Mesodermal cell (in vitro differentiated cells): ENCODE results near the gene NPIPB6.

Experiments used
- H3K27ac ChIP-seq: 2 replicates; pipeline ENCODE4 v1.7.0; 2013; ENCODE audit warnings: mild to moderate bottlenecking, low read depth, low read length, moderate library complexity; ENCODE audit not compliant: severe bottlenecking
- H3K36me3 ChIP-seq: 2 replicates; pipeline ENCODE4 v1.7.1; 2013; ENCODE audit warnings: mild to moderate bottlenecking, low read length, moderate library complexity; ENCODE audit not compliant: control insufficient read depth, insufficient read depth
- H3K4me1 ChIP-seq: one replicate; pipeline ENCODE4 v1.7.1; 2013; ENCODE audit warnings: mild to moderate bottlenecking, low read length; ENCODE audit not compliant: insufficient read depth, control insufficient read depth, poor library complexity, severe bottlenecking
- H3K4me3 ChIP-seq: 2 replicates; pipeline ENCODE4 v1.7.0; 2013; ENCODE audit warnings: low read length, control low read depth, mild to moderate bottlenecking; ENCODE audit not compliant: insufficient read depth, poor library complexity, severe bottlenecking; ENCODE audit errors: extremely low read depth
- H3K9me3 ChIP-seq: 2 replicates; pipeline ENCODE4 v1.7.1; 2013; ENCODE audit warnings: mild to moderate bottlenecking, low read length, moderate library complexity; ENCODE audit not compliant: control insufficient read depth
- WGBS, 2 experiments: methylation state at CpG; one replicate each; pipeline ENCODE4 v1.1.5; 2013; ENCODE audit warnings: missing lambda C conversion rate in 2 of 2; ENCODE audit not compliant: insufficient coverage in 2 of 2; 5-methylcytosine and 5-hydroxymethylcytosine counted together

NPIPB6 gene

GRCh38 chr16:28311413-28311812 is 51.9 kb downstream of the NPIPB6 start:
- WGBS, 2 experiments: 88% methylated on average over 2 to 3 of the region's 4 CpGs
- H3K4me1 ChIP-seq: no peaks in the 10 kb centered on the region
- H3K4me3 ChIP-seq: no peak overlapping the region
- H3K27ac ChIP-seq: no peak overlapping the region
- H3K36me3 ChIP-seq: no peaks in the 10 kb centered on the region
- no peaks in the 10 kb centered on the region for H3K9me3 ChIP-seq

GRCh38 chr16:28310796-28311195 is 52.5 kb downstream of the NPIPB6 start:
- Histone ChIP-seq H3K4me3 (no peak overlapping the region), H3K9me3 (no peaks in the 10 kb centered on the region), H3K4me1 (no peaks in the 10 kb centered on the region), H3K36me3 (no peaks in the 10 kb centered on the region), H3K27ac (no peak overlapping the region)
- 91 to 95% methylated on average over 8 to 11 of the region's 11 CpGs for WGBS, 2 experiments

GRCh38 chr16:28309811-28310311 is 53.4 kb downstream of the NPIPB6 start:
- H3K4me3 ChIP-seq: no peak overlapping the region
- no peaks in the 10 kb centered on the region for H3K36me3 ChIP-seq
- no peak overlapping the region for H3K27ac ChIP-seq
- H3K9me3 ChIP-seq: no peaks in the 10 kb centered on the region
- 93 to 96% methylated on average over 16 to 19 of the region's 20 CpGs for WGBS, 2 experiments
- H3K4me1 ChIP-seq: no peaks in the 10 kb centered on the region

- Histone ChIP-seq H3K4me1 (no peaks in the 10 kb centered on the region), H3K9me3 (no peaks in the 10 kb centered on the region), H3K27ac (no peak overlapping the region), H3K4me3 (no peak overlapping the region), H3K36me3 (no peaks in the 10 kb centered on the region)
- WGBS, 2 experiments: 92 to 94% methylated on average over 11 to 12 of the region's 14 CpGs
These were observed 54.3 kb downstream of the NPIPB6 start for GRCh38 chr16:28308794-28309584.

- no peaks in the 10 kb centered on the region for H3K9me3 ChIP-seq
- H3K27ac ChIP-seq: no peak overlapping the region
- WGBS, 2 experiments: 88 to 100% methylated on average over 2 to 3 of the region's 5 CpGs
- no peaks in the 10 kb centered on the region for H3K4me1 ChIP-seq
- H3K4me3 ChIP-seq: no peak overlapping the region
- H3K36me3 ChIP-seq: peaks cover 3% of the 10 kb centered on the region
These were observed 55.4 kb downstream of the NPIPB6 start for GRCh38 chr16:28307936-28308335.

- WGBS, 2 experiments: 91 to 92% methylated on average over 5 to 6 of the region's 8 CpGs
- H3K9me3 ChIP-seq: no peaks in the 10 kb centered on the region
- no peaks in the 10 kb centered on the region for H3K4me1 ChIP-seq
- H3K4me3 ChIP-seq: no peak overlapping the region
- no peak overlapping the region for H3K27ac ChIP-seq
- H3K36me3 ChIP-seq: peaks cover 5% of the 10 kb centered on the region
These were observed 59.1 kb downstream of the NPIPB6 start for GRCh38 chr16:28304214-28304613.

GRCh38 chr16:28303132-28303531 is 60.2 kb downstream of the NPIPB6 start:
- H3K4me3 ChIP-seq: no peak overlapping the region
- H3K4me1 ChIP-seq: no peaks in the 10 kb centered on the region
- peaks cover 5% of the 10 kb centered on the region for H3K36me3 ChIP-seq
- no peaks in the 10 kb centered on the region for H3K9me3 ChIP-seq
- no peak overlapping the region for H3K27ac ChIP-seq

- no peaks in the 10 kb centered on the region for H3K9me3 ChIP-seq
- 100% methylated on average over 1 to 2 of the region's 2 CpGs for WGBS, 2 experiments
- peaks cover 5% of the 10 kb centered on the region for H3K36me3 ChIP-seq
- H3K4me3 ChIP-seq: no peak overlapping the region
- no peaks in the 10 kb centered on the region for H3K4me1 ChIP-seq
- H3K27ac ChIP-seq: no peak overlapping the region
These were observed 61.7 kb downstream of the NPIPB6 start for GRCh38 chr16:28301620-28302019.

GRCh38 chr16:28301154-28301553 is 62.2 kb downstream of the NPIPB6 start:
- H3K4me3 ChIP-seq: no peak overlapping the region
- WGBS, 2 experiments: 88% methylated on average over 5 to 6 of the region's 6 CpGs
- no peak overlapping the region for H3K27ac ChIP-seq
- no peaks in the 10 kb centered on the region for H3K9me3 ChIP-seq
- H3K36me3 ChIP-seq: peaks cover 5% of the 10 kb centered on the region
- H3K4me1 ChIP-seq: no peaks in the 10 kb centered on the region

- peaks cover 5% of the 10 kb centered on the region for H3K36me3 ChIP-seq
- 89 to 90% methylated on average over 3 to 4 of the region's 5 CpGs for WGBS, 2 experiments
These were observed 63.0 kb downstream of the NPIPB6 start for GRCh38 chr16:28300327-28300726.

GRCh38 chr16:28298511-28298878 is 64.8 kb downstream of the NPIPB6 start:
- Histone ChIP-seq H3K9me3 (no peaks in the 10 kb centered on the region), H3K4me3 (no peak overlapping the region), H3K27ac (no peak overlapping the region), H3K36me3 (peaks cover 3% of the 10 kb centered on the region), H3K4me1 (no peaks in the 10 kb centered on the region)
- WGBS, 2 experiments: 44 to 51% methylated on average over 2 to 3 of the region's 4 CpGs

More at GRCh38 chr16:28300327-28300726, 63.0 kb downstream of the NPIPB6 start:
- Histone ChIP-seq H3K9me3 (no peaks in the 10 kb centered on the region), H3K27ac (no peak overlapping the region), H3K4me3 (no peak overlapping the region), H3K4me1 (no peaks in the 10 kb centered on the region)
